Muscle of arm (tissue), 12 donors: ENCODE measurements around the gene SLF2. TPM values are rescaled to one million over a fixed set of nuclear protein-coding genes. Genes with fewer than 3 reads are reported as not detected.
"Not testable (repeated sequence)": the region's sequence is repeated elsewhere in the genome, so short reads cannot be mapped to it uniquely, and the experiment has no call there.

Source experiments
- DNase-seq: peaks from one replicate; pipeline ENCODE4 v3.0.0-alpha.2; 2013
- polyA plus RNA-seq, 12 donors: library from polyadenylated mRNA; unstranded; fragments of 120-200 nt; gene quantifications; one replicate each; pipeline ENCODE4 v1.2.1, GENCODE V29; 2013; ENCODE audit not compliant: insufficient read length in 12 of 12

Gene SLF2
- polyA plus RNA-seq, 12 donors: 58.1 to 130 (median 89.5) TPM; not detected in 1

DNA sequence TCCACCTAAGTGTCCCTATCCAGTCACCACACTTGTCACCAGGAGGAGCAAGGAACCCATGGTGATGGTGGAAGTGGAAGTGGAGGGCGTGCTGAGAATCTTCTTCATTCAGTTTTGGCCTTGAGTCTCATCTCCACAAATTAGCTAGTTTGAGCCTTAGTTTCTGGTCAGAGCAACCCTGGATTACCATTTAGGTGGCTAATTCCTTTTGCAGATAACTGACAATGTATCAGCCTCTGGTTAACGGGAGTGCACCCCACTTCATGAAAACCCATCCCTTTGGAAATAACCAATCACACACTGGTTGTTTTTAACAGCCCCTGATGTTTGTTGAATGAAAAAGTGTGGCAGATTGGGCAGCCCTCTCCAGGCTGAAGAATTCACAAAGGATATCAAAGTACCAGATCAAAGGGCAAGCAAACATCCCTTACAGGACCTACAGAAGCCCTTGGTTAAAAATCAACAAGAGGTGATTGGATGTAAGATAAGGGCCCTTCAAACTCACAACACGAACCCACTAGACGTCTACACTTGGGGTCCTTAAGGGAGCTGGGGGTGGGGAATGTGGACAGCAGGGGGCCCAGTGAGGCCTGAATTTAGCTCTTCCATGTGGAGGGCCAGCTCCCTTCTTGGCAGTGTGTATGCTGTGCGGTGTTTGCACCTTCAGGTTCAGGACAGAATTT, 37.1 kb upstream of the SLF2 start:
- no peak for DNase-seq

DNA sequence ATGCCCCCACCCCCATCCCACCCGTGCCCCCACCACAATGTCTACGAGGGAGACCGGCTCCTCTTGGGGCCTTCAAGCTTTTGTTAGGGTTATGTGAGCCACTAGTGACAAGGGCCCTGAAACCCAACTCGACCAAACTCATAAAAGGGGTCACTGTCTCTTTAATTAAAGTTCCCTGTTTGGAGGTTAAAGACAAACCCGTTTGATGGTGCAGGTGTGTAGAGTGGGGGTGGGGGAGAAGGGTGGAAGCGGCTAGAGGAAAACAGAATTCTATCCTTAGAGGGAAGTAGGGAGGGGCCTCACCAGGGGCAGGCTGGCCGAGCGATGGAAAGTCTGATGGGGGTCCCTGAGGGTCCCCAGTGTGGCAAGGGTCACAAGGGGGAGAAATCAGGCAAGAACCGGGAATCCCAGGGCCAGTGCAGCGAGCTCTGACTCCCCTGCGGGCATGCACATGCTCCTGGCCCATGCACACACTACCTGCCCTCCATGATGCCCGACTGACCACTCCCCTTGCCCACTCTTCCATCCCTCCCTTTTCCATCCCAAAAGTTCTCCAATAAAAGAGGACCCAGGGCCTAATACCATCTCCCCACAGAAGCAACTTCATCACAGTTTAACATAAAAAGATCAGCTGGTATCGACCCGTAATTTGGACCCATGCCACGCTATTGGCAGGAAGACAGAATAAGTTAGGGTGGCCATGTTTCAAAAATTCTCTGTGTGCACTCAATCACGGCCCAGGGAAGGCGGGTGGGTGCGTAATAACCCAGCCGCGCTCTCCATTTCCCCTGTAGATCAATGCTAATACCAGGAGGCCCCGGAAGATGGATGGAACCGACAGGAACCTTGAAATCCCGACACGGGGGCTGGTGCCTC, 35.9 kb upstream of the SLF2 start:
- DNase-seq: no peak

DNA sequence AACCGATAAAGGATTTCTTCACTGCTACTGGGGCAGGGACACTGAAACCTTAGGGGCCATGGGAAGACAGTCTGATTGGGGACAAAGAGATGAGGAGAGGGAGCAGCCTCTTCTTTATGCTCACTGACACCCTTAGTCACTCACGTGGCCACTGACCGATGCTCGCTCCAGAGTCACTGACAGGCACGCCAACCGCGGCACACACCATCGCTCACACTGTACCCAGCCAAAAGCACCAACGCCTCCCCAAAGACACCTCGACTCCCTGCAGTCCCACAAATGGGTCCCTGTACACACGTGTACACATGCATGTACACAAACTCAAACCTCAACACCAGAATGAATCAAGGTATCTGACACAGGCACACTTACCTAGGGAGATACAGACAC, 35.3 kb upstream of the SLF2 start:
- DNase-seq: no peak

DNA sequence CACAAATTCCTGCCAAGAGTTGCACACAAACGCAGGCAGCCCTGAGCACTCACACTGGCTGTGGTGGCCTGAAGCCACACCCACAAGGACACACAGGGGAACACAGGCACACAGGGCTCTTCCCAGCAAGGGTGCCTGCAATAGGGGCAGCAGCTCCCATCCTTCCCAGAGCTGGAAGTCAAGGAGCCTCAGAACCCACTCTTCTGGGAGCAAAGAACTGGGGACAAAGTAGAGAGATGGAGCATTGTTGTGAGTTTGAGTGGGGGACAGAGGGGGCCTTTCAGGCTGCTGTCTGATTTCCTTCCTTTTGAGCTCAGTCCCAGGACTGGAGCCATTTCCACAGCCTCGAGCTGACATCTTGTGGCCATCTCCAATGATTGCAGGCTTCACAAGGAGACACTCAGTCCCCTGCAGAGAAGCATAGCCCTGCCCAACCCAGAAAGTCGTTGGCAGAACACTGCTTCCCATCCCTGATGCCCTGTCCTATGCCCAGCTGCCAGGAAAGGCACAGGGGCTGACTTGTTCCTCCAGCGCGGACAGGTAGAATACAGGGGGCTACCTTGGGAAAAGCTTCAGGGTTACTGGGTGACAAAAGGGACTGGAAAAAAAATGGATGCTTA, 34.4 kb upstream of the SLF2 start:
- peak; percentile 75 for DNase-seq

DNA sequence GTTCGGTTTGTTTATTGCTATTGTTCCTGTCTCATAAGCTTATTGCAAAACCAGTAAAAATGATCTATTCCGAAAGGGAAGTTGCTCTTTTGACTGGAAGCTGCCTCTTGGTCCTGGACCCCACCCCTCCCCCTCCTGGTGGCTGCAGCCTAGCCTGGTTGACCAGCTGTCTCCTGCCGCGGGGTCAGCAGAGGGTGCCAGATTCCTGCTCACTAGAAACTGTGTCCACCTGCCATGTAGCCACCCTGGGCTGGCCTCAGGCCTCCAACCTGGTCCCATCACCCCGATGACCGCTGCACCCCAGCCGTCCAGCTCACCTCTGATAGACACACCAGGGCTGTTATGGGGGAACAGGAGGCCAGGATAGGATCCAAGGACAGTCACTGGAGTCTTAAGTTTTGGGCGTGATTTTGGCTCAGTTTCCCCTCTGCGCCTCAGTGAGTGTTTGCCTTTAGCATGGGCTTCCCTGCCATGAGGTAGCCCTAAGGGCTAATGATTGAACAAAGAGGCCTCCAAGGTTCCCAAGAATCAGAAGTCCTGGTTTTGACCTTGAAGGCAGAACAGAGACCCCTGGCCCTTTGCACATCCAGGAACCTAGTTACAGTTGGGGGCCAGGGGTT, 32.9 kb upstream of the SLF2 start:
- DNase-seq: no peak

DNA sequence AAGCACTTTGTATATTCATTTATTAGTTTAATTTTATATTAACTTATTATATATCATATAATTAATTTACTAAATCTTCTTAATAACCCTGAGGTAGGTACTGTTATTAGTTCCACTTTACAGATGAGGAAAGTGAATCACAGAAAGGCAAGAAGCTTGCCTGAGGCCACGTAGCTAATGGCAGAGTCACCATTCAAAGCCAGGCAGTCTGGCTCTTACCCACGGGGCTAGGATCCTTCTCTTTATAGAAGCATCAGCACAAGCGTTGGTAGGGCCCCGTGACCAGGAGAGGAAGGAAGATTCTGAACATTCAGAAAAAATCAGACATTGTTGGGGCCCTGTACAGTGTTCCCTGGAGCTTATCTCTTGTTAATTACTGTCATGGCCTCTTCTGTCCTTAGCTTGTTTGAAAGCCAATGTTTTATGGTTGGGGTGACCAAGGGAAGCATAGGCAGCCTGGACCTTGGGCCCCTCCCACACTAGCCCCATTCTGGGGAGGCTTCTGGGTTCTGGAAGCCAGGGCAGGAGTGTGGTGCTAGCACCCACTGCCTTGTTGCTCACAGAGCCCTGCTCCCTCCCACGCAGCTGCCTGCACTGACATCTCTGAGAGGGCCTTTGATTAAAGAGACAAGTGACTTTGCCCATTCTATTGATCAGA, 31.1 kb upstream of the SLF2 start:
- no peak for DNase-seq

DNA sequence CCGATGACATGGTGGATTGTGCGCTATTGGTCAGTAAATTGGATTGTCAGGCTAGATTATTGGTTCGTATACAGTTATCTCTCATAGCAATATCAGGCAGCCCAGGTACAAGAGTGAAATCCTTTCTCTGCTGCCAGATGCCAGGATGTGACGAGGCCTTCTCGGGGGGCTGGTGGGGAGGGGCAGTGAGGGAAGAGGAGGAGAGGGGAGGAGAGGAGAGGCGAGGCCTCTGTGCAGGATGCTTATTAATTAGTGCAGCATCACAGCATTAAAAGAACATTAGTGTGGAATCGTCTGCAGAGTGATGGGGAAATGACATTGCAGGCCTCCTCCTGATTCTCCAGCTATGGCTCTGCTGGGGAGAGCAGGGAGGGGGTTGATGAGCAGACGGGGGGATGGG, 30.5 kb upstream of the SLF2 start:
- DNase-seq: no peak

DNA sequence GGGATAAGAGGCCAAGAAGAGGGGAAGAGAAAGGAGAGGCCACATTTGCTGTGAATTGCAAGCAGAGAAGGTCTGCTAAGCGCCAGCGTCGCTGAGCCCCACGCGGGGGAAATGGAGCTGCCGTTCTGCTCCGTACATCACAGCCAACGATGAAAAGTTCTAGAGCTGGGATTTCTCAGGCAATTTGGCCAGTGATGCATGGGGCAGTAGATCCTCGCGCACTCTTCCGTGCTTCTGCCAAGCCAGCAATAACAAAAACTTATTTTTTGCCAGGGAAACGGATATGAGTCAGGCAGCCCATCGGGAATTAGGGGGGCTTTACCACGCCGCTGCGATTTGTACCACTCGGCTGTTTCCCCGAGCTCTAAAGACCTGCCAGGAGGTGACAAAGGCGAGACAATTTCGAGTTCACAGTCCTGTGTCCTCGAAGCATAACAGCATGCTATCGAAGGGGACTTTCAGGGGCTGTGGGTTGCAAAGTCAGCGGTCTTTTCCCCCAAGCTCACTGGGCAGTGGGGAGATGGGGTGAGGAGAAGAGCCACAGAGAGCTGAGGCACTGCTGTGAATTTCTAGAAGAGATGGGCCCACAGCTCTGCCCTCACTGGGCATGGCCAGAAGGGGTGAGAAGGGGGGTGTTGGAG, 30.0 kb upstream of the SLF2 start:
- DNase-seq: no peak

DNA sequence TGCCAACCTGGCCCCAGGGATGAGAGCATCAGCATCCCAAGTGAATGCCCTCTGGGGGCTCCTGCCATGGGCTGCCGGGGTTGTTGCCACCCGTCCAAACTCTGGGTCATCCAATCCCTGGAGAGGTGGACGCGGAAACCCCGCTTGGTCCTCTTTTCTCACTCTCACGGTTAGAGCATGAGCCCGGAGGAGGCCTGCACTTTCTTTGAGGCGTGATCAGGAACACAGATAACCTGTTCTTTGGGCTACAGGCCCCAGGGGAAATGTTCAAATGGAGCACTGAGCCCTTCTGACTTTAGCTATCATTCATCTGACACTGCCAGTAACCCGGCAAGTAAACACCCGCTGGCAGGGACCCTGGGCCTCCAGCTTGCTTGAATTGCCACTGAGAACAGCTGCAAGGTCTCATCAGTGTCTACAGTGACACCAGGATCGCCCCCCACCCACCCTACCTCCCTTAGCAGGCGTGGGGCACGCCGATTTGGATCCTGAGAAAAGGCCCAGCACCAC, 29.4 kb upstream of the SLF2 start:
- no peak for DNase-seq

DNA sequence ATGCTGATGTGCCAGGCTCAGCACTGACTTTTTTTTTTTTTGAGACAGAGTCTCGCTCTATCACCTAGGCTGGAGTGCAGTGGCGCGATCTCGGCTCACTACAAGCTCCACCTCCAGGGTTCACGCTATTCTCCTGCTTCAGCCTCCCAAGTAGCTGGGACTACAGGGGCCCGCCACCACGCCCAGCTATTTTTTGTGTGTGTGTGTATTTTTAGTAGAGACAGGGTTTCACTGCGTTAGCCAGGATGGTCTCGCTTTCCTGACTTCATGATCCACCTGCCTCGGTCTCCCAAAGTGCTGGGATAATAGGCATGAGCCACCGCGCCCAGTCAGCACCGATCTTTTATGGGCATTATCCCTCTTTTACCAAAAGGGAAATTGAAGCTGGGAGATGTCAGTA, 27.2 kb upstream of the SLF2 start:
- not testable (repeated sequence) for DNase-seq

DNA sequence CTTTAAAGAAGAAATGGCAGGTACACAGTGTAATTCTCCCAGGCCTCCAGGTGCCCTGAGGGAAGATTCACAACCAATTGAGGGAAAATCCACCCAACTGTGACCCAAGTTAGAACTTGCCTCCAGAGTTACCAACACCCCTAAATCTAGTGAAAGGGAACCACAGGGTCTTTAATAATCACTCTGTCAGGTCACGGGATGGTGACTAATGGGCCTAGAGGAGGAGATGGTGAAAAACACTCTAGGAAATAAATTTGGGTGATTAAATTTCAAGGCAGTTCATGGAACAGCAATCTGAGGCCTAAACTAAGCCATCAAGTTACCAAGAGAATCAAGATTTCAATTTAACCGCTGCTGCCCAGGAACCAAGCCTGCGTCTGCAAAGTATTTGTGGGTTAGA, 26.7 kb upstream of the SLF2 start:
- DNase-seq: no peak

DNA sequence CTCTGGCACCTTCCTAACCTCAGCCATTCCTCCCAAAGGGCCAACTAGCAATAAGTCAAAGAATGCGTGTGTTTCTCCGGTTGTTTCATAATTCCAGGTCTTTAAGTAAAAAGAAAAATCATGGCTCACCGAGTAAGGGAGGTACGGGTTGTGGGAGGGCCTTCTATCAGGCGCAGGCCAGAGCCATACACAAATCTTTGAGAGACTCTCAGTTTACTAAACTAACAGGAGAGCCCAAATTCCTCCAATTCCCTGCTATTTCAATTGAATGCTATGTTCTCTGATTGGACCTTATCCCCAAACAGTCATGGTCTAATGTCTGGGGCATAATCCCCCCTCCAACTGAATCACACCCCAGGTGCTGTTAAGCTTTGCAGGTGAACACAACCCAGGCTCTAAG, 26.2 kb upstream of the SLF2 start:
- DNase-seq: no peak

DNA sequence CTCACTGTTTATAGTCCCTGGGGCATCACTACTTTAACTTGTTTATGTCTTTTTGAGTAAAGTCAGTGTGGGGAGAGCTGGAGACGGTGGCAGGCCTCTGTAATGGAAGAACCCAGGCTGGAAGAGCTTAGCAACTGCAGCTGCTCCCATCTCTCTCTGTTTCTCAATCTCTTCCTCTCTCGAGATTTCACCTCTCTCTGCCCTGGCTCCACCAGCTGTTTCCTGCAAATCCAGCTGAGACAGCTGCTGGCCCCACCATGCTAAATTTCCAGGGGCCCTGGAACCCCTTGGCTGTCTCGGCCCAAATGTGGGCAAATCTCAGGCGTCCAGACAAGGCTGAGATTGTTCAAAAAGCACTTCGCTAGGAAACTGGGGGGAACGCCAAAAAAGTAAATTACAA, 25.8 kb upstream of the SLF2 start:
- DNase-seq: peak; percentile 83

DNA sequence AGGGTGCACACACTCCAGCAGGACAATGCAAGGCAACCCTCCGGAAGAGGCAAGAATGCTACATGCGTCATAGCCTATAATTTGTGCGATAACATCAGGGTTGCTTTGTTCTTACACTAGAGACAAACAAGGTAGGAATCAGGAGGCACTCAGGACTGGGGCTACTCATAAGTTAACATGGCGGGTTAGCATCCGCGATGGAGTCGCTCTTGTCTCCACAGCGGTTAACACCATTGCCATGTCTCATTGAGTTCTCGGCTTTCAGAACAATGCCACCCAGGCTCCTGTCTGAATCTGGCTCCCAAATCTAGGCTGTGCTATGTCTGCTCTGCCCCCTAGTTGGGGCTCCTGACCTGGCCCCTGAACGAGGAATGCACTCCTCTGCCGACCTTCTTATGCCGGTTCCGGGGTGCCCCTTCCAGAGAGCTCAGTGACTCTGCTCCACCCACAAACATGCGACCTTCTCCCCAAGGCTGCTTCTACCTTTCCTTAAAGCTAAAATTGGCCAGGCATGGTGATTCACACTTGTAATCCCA, 24.9 kb upstream of the SLF2 start:
- no peak for DNase-seq

DNA sequence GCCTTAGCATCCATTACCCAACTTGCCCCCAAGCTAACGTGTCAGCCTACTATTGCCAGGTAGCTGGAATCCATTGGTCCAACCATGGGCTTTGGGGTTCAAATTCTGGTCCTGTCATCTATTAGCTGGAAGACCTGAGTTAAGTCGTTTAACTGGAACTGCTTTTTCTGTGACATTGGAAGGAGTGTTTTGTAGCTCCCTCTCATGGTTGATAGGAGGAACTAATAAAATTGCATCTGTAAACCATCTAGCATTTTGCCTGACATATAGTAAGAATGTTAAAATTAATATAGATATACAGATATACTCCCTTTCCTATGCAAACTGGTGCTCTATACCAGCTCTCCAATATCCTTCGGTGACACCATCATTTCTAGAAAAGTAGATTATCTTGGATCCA, 23.8 kb upstream of the SLF2 start:
- no peak for DNase-seq

DNA sequence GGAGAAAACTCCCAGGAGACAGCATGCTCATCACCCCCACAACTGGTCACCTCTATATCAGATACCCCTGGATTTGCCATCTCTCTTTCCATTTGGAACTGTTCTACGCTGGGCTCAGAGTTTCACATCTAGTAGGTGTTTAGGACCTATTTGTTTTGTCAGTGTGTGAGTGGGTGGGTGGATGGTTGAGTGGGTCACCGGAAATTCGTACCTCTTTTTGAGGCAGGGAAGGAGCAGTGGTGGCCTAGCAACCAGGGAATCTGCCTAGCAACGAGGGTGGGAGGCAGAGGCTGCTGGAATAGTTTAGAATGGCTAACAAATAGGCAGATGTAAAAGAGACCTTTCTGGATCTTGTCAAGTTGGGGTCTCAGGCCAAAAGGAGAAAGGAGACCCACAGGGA, 23.2 kb upstream of the SLF2 start:
- no peak for DNase-seq

DNA sequence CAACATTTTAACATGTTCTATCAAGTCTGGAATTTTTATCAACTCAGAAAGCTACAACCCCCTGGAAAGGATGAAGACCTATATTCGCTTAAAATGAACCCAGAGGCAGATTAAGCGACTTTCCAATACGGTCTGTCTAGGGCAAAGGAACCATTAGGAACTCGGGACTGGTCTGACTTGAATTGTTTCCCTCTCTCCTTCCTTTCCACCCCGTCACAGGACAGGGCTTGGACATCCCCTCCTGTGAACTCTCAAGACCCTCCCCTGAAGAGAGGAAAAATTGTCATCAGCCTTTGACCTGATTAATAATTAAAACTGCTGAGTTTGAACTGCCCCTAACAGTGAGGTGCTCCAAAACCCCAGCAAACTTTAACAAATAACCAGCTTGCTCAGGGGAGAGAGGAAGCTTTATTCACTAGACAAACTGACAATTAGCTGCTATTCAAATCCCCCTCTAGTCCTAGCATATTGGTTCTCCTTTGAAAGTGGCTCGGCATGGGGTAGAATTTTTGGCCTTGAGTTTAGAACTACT, 22.6 kb upstream of the SLF2 start:
- DNase-seq: no peak

DNA sequence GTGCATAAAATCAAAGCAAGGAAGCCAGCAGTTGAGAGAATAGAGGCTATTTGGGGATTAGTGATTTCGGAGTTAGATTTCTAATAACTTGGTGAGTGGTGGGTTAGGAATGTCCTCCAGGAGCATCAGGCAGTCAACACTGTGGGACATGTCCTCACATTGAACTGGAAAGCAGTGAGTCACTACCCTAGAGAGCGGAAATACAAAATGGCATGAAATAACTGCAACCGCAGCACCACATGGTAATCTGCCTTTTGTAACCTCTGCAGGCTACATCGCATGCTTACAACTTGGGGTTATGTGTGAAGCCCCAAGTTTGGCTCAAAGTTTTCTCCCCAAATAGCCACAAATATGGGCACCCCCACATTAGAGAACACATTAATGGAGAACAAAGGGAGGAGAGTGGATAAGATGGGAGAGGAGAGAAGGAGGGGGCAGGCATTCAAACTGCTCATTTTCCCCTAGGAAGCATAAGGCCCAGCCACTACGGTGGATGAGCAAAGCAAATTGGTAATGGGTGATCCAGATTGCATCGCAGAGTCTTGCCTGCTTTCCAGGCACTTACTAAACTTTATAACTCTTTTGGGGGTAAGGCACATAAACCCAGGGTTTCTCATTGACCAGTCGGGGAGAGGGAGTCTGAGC, 22.0 kb upstream of the SLF2 start:
- peak; percentile 38 for DNase-seq

DNA sequence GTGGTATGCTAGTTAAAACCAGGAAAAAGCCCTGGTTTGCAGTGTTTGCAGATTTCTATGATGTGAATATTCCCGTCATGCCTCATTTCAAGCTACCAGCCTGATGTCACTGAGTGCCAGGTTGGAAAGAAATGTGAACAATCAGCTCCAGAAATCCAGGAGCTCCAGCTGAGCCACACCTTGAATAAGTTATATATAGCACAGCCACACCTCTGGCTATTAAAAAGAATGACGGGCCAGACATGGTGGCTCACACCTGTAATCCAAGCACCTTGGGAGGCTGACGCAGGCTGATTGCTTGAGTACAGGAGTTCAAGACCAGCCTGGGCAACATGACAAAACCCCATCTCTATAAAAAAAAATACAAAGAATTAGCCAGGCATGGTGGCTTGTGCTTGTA, 18.7 kb upstream of the SLF2 start:
- DNase-seq: no peak
